Caco-2 (cell line): ENCODE results near the gene ENAH. TPM values are rescaled to one million over a fixed set of nuclear protein-coding genes. Genes with fewer than 3 reads are reported as not detected.

Experiments
- BruUV-seq: library from RNA; stranded (reverse); fragments of 400-500 nt; replicated peaks from 2 replicates; lab custom pipeline; 2021; lab: Mats Ljungman, UMichigan
- CTCF ChIA-PET: fragments of 300-600 bp; sonication (Branson Sonifier 250); formaldehyde crosslinking; loops from one replicate; lab custom pipeline; 2022; ENCODE audit warnings: antibody characterized with exemption; lab: Charles Lee
- POLR2A ChIA-PET: fragments of 300-600 bp; sonication (Branson Sonifier 250); formaldehyde crosslinking; loops from one replicate; lab custom pipeline; 2022; ENCODE audit warnings: antibody characterized with exemption; lab: Charles Lee
- DNase-seq, 2 experiments: peaks; one replicate each; pipeline versions ENCODE4 v3.0.0 to v3.0.0-alpha.2; 2020 to 2022
- H3K27me3 ChIP-seq: replicated peaks from 2 replicates; pipeline ENCODE4 v1.6.0; 2011; ENCODE audit warnings: low read length; ENCODE audit not compliant: control insufficient read depth, insufficient read depth
- H3K36me3 ChIP-seq: 2 replicates; pipeline ENCODE4 v1.5.1; 2011; ENCODE audit warnings: low read length; ENCODE audit not compliant: control insufficient read depth, insufficient read depth
- H3K4me1 ChIP-seq: fragments of 250-450 bp; sonication (Bioruptor Pico); 2 replicates; pipeline ENCODE4 v1.5.1; 2020; ENCODE audit warnings: mild to moderate bottlenecking
- H3K4me3 ChIP-seq: 2 replicates; pipeline ENCODE4 v1.5.1; 2011; ENCODE audit warnings: low read depth, mild to moderate bottlenecking, control low read depth, low read length
- H3K9me3 ChIP-seq: fragments of 250-450 bp; sonication (Bioruptor Pico); 2 replicates; pipeline ENCODE4 v1.5.1; 2020; ENCODE audit warnings: mild to moderate bottlenecking, moderate library complexity
- H3K27ac Mint-ChIP-seq: one replicate; pipeline ENCODE4 v1.8.0; 2022; ENCODE audit warnings: mixed read lengths; ENCODE audit not compliant: unreplicated experiment
- H3K27me3 Mint-ChIP-seq: one replicate; pipeline ENCODE4 v1.8.0; 2022; ENCODE audit warnings: mixed read lengths; ENCODE audit not compliant: insufficient read depth, unreplicated experiment
- H3K36me3 Mint-ChIP-seq: one replicate; pipeline ENCODE4 v1.8.0; 2022; ENCODE audit warnings: mild to moderate bottlenecking, mixed read lengths; ENCODE audit not compliant: insufficient read depth, unreplicated experiment
- H3K4me1 Mint-ChIP-seq: one replicate; pipeline ENCODE4 v1.8.0; 2022; ENCODE audit warnings: low read depth, mixed read lengths; ENCODE audit not compliant: unreplicated experiment
- H3K4me3 Mint-ChIP-seq: one replicate; pipeline ENCODE4 v1.8.0; 2022; ENCODE audit warnings: mild to moderate bottlenecking, moderate library complexity, mixed read lengths; ENCODE audit not compliant: unreplicated experiment
- H3K9me3 Mint-ChIP-seq: one replicate; pipeline ENCODE4 v1.8.0; 2022; ENCODE audit warnings: mixed read lengths; ENCODE audit not compliant: unreplicated experiment
- intact Hi-C: fragments of 100-400 bp; cut with micrococcal nuclease; formaldehyde crosslinking; loops from one replicate; pipeline ENCODE4 v1.10.0; 2022; ENCODE audit not compliant: unreplicated experiment
- total RNA-seq: library from RNA; stranded (reverse); gene quantifications from 2 replicates; pipeline ENCODE4 v1.2.3, GENCODE V29; 2022
- TF ChIP-seq, protein P1 (sequence below), 2 experiments: fragments of 200-600 bp in 1 of 2; IDR thresholded peaks; 1 replicate in 1 of 2; 2 replicates in 1 of 2; pipeline versions ENCODE4 v1.5.1 to v1.8.0; 2011 to 2022; ENCODE audit warnings: antibody characterized with exemption in 1 of 2, control low read depth in 1 of 2, inconsistent platforms in 1 of 2, low read depth in 1 of 2, low read length in 1 of 2, mild to moderate bottlenecking in 1 of 2, moderate library complexity in 1 of 2; ENCODE audit not compliant: insufficient read depth in 1 of 2, severe bottlenecking in 1 of 2, unreplicated experiment in 1 of 2

The ENAH gene
- total RNA-seq, 1 experiment from 2014 or later, result 78.0 TPM

DNA sequence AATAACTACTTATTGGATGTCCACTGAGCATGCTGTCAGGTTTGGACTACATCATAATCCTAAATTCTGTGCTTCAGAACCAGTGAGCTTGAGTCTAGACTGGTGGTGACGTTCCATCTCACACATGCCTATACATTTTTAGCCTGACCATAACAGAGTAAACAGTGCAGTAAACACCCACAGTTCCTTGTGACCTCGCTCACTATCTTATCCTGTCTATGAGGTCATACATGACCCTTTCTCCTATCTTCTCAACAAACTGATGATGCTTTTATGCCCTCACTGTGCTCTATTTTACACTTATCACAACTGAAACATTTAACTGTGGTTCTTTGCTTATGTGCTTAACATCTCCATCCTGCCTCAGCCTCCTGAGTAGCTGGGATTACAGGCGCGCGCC, 91.2 kb downstream of the ENAH start:
- no peaks in the 10 kb centered on the region for H3K27me3 ChIP-seq
- Mint-ChIP-seq H3K36me3 (peaks cover 55% of the 10 kb centered on the region), H3K27me3 (no peaks in the 10 kb centered on the region), H3K27ac (no peak overlapping the region), H3K4me1 (peaks cover 6% of the 10 kb centered on the region), H3K9me3 (peaks cover 4% of the 10 kb centered on the region), H3K4me3 (no peak overlapping the region)
- intact Hi-C loops, result no loop called here
- POLR2A ChIA-PET, result no interaction called here
- BruUV-seq, result no TSS peak
- no peaks in the 10 kb centered on the region for H3K9me3 ChIP-seq
- TF ChIP-seq, protein P1, sequence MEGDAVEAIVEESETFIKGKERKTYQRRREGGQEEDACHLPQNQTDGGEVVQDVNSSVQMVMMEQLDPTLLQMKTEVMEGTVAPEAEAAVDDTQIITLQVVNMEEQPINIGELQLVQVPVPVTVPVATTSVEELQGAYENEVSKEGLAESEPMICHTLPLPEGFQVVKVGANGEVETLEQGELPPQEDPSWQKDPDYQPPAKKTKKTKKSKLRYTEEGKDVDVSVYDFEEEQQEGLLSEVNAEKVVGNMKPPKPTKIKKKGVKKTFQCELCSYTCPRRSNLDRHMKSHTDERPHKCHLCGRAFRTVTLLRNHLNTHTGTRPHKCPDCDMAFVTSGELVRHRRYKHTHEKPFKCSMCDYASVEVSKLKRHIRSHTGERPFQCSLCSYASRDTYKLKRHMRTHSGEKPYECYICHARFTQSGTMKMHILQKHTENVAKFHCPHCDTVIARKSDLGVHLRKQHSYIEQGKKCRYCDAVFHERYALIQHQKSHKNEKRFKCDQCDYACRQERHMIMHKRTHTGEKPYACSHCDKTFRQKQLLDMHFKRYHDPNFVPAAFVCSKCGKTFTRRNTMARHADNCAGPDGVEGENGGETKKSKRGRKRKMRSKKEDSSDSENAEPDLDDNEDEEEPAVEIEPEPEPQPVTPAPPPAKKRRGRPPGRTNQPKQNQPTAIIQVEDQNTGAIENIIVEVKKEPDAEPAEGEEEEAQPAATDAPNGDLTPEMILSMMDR (IDR thresholded peaks at IDR 0.05; ENCODE audit: insufficient read depth in 1 of 2, low read depth in 1 of 2, low read length in 1 of 2, severe bottlenecking in 1 of 2, unreplicated experiment in 1 of 2), result no peak
- CTCF ChIA-PET, result no interaction called here
- DNase-seq, result no peak
- no peaks in the 10 kb centered on the region; the same call in 1 of the 2 replicates for H3K36me3 ChIP-seq
- no peak overlapping the region for H3K4me3 ChIP-seq
- H3K4me1 ChIP-seq, result no peaks in the 10 kb centered on the region

DNA sequence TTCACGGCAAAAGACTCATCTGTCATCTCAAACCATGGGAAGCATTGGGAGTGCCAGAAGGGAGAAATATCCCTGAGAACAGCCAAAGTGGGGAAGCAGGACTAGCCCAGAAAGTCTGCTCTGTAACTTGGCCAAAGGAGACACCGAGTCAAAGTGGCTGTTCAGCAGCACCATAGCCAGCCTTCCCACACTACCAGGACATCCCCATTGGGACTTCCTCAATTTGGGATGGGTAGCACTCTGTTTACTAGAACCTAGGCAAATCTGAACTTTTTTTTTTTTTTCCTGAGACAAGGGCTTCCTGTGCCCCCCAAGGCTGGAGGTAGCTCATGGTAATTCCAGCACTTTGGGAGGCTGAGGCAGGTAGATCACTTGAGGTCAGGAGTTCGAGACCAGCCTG, 93.0 kb downstream of the ENAH start:
- no peaks in the 10 kb centered on the region for H3K27me3 ChIP-seq
- H3K4me1 Mint-ChIP-seq, result peaks cover 6% of the 10 kb centered on the region
- H3K9me3 ChIP-seq, result no peaks in the 10 kb centered on the region
- no TSS peak for BruUV-seq
- peaks cover 42% of the 10 kb centered on the region for H3K36me3 Mint-ChIP-seq
- H3K4me1 ChIP-seq, result no peaks in the 10 kb centered on the region
- no peaks in the 10 kb centered on the region for H3K27me3 Mint-ChIP-seq
- TF ChIP-seq, protein P1 (IDR thresholded peaks at IDR 0.05; ENCODE audit: insufficient read depth in 1 of 2, low read depth in 1 of 2, low read length in 1 of 2, severe bottlenecking in 1 of 2, unreplicated experiment in 1 of 2), result no peak
- H3K4me3 Mint-ChIP-seq, result no peak overlapping the region
- no peak for DNase-seq
- intact Hi-C loops, result loop anchor here (10.0 kb wide), 3 partner anchors 95 to 415 kb away; partner anchors contain the start of gene ENAH
- no peak overlapping the region for H3K27ac Mint-ChIP-seq
- ChIA-PET POLR2A (no interaction called here), CTCF (interaction anchor here (0.6 kb wide), 1 partner anchor 218 kb away, joined by 3 read pairs; no protein-coding TSS in a partner anchor)
- peaks cover 8% of the 10 kb centered on the region for H3K9me3 Mint-ChIP-seq
- H3K36me3 ChIP-seq, result no peaks in the 10 kb centered on the region
- no peak overlapping the region for H3K4me3 ChIP-seq

DNA sequence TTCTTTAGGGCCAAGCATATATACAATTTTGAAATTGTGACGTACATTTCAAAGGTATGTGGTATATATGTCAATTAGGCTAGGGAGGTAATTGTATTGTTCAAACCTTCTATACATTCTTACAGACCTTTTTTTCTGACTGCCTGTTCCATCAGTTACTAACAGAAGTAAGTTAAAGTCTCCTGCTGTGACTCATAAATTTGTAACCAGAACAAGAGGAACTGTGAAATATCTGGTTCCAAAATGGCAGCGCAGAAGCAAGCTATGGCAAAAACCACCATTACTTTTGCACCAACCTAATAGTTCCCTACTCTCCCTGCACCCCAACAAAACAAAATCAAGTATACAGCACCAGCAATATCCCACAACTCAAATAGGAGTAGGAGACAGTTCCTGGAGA, 93.6 kb downstream of the ENAH start:
- Mint-ChIP-seq H3K36me3 (peaks cover 42% of the 10 kb centered on the region), H3K27me3 (no peaks in the 10 kb centered on the region), H3K9me3 (peaks cover 8% of the 10 kb centered on the region), H3K4me3 (no peak overlapping the region), H3K4me1 (peaks cover 6% of the 10 kb centered on the region), H3K27ac (no peak overlapping the region)
- no peak for DNase-seq
- TF ChIP-seq, protein P1 (IDR thresholded peaks at IDR 0.05; ENCODE audit: insufficient read depth in 1 of 2, low read depth in 1 of 2, low read length in 1 of 2, severe bottlenecking in 1 of 2, unreplicated experiment in 1 of 2), result no peak
- POLR2A ChIA-PET, result no interaction called here
- H3K36me3 ChIP-seq, result no peaks in the 10 kb centered on the region
- intact Hi-C loops, result loop anchor here (10.0 kb wide), 3 partner anchors 95 to 415 kb away; partner anchors contain the start of gene ENAH
- H3K4me3 ChIP-seq, result no peak overlapping the region
- CTCF ChIA-PET, result interaction anchor here (0.6 kb wide), 1 partner anchor 219 kb away, joined by 3 read pairs; no protein-coding TSS in a partner anchor
- no peaks in the 10 kb centered on the region for H3K4me1 ChIP-seq
- BruUV-seq, result no TSS peak
- no peaks in the 10 kb centered on the region for H3K9me3 ChIP-seq
- no peaks in the 10 kb centered on the region for H3K27me3 ChIP-seq
